K562 (cell line): Measurements from ENCODE around the gene IFT122. TPM values are rescaled to one million over a fixed set of nuclear protein-coding genes. Genes with fewer than 3 reads are reported as not detected.

Experiments
- ETV1 ChIP-seq: fragments of 450-650 bp; conservative IDR thresholded peaks from 2 replicates; pipeline ENCODE4 v1.6.1; 2016; ENCODE audit warnings: missing genetic modification characterization, control low read depth, low read depth, missing compliant biosample characterization
- GATAD2A ChIP-seq: fragments of 450-650 bp; IDR thresholded peaks from 2 replicates; pipeline ENCODE4 v1.6.1; 2017
- HIVEP1 ChIP-seq: fragments of 250-450 bp; sonication (Bioruptor Pico); IDR thresholded peaks from 2 replicates; pipeline ENCODE4 v1.4.0; 2020; ENCODE audit warnings: mild to moderate bottlenecking
- KLF10 ChIP-seq: fragments of 250-450 bp; sonication (Bioruptor Pico); IDR thresholded peaks from 2 replicates; pipeline ENCODE4 v1.6.1; 2021; ENCODE audit warnings: matching md5 sums
- POLR2AphosphoS5 ChIP-seq: IDR thresholded peaks from 2 replicates; pipeline ENCODE4 v1.6.1; 2011; ENCODE audit warnings: mild to moderate bottlenecking, low read depth, low read length, moderate library complexity; ENCODE audit not compliant: control insufficient read depth, insufficient read depth
- POLR2G ChIP-seq: fragments of 200-400 bp; formaldehyde crosslinking; IDR thresholded peaks from 2 replicates; pipeline ENCODE4 v1.6.1; 2017; ENCODE audit warnings: low read depth, mild to moderate bottlenecking, antibody characterized with exemption, low read length, moderate library complexity
- RBM14 ChIP-seq: fragments of 200-400 bp; formaldehyde crosslinking; IDR thresholded peaks from 2 replicates; pipeline ENCODE4 v1.6.1; 2018; ENCODE audit warnings: low read depth, mild to moderate bottlenecking, low read length, moderate library complexity, borderline replicate concordance; ENCODE audit not compliant: insufficient read depth
- RFX7 ChIP-seq: fragments of 250-450 bp; sonication (Bioruptor Pico); IDR thresholded peaks from 2 replicates; pipeline ENCODE4 v1.5.1; 2021; ENCODE audit warnings: mild to moderate bottlenecking
- SAFB2 ChIP-seq: fragments of 200-400 bp; formaldehyde crosslinking; IDR thresholded peaks from 2 replicates; pipeline ENCODE4 v1.6.1; 2018; ENCODE audit warnings: borderline replicate concordance, low read length, low read depth, moderate library complexity; ENCODE audit not compliant: severe bottlenecking
- TAF1 ChIP-seq: IDR thresholded peaks from 2 replicates; pipeline ENCODE4 v1.6.1; 2011; ENCODE audit warnings: mild to moderate bottlenecking, low read length, moderate library complexity; ENCODE audit not compliant: insufficient read depth, control insufficient read depth, severe bottlenecking; ENCODE audit errors: extremely low read depth
- TCF7L2 ChIP-seq: fragments of 150-350 bp; IDR thresholded peaks from 2 replicates; pipeline ENCODE4 v1.6.1; 2016; ENCODE audit warnings: low read depth, mild to moderate bottlenecking, low read length, moderate library complexity
- ZNF212 ChIP-seq: fragments of 450-650 bp; formaldehyde crosslinking; IDR thresholded peaks from 2 replicates; pipeline ENCODE4 v1.4.0; 2020; ENCODE audit warnings: mild to moderate bottlenecking
- polyA plus RNA-seq, 8 experiments: library from polyadenylated mRNA; depleted of rRNA in 4 of 8; stranded (reverse) in 5 of 8; unstranded in 3 of 8; fragments of >200 nt; fragmentation: Nextera tagmentation in 2 of 8; fragmentation: Illumina TruSeq in 1 of 8; extraction: Ambion mirVana in 2 of 8; extraction: Trizol in 1 of 8; gene quantifications; 2 replicates each; pipeline versions ENCODE4 v1.2.1 to v1.2.3, GENCODE V29; 2011 to 2014; ENCODE audit warnings: inconsistent platforms in 1 of 8, missing spikeins in 1 of 8
- total RNA-seq, 7 experiments: library from RNA; depleted of rRNA in 6 of 7; stranded (reverse); fragments of >200 nt in 6 of 7; fragmentation: Illumina TruSeq in 2 of 7; extraction: Trizol in 2 of 7; gene quantifications; 2 replicates each; pipeline versions ENCODE4 v1.2.1 to v1.2.3, GENCODE V29; 2011 to 2021; ENCODE audit warnings: low replicate concordance in 1 of 7
- TF ChIP-seq, protein P1 (sequence below): sonication (generic); formaldehyde crosslinking; IDR thresholded peaks from 2 replicates; pipeline ENCODE4 v1.4.0; 2020; ENCODE audit warnings: mild to moderate bottlenecking, missing genetic modification reagents
- TF ChIP-seq, protein P2 (sequence below): fragments of 450-650 bp; formaldehyde crosslinking; IDR thresholded peaks from 2 replicates; pipeline ENCODE4 v1.4.0; 2020; ENCODE audit warnings: mild to moderate bottlenecking, moderate library complexity
- TF ChIP-seq, protein P3 (sequence below): sonication (generic); formaldehyde crosslinking; IDR thresholded peaks from 2 replicates; pipeline ENCODE4 v1.8.0; 2022; ENCODE audit warnings: mild to moderate bottlenecking, low read depth, missing genetic modification reagents
- TF ChIP-seq, protein P4 (sequence below): fragments of 250-450 bp; sonication (Bioruptor Pico); IDR thresholded peaks from 2 replicates; pipeline ENCODE4 v1.4.0; 2020
- TF ChIP-seq, protein P5 (sequence below): sonication (generic); formaldehyde crosslinking; IDR thresholded peaks from 2 replicates; pipeline ENCODE4 v1.8.1; 2023; ENCODE audit warnings: mild to moderate bottlenecking, missing genetic modification reagents

IFT122 gene
- total and polyA plus RNA-seq, 9 of the 15 experiments (the other 6 are each of a cell fraction or from before 2014, with no cell fraction given) = 2.4 to 11.5 (median 7.7) TPM

DNA sequence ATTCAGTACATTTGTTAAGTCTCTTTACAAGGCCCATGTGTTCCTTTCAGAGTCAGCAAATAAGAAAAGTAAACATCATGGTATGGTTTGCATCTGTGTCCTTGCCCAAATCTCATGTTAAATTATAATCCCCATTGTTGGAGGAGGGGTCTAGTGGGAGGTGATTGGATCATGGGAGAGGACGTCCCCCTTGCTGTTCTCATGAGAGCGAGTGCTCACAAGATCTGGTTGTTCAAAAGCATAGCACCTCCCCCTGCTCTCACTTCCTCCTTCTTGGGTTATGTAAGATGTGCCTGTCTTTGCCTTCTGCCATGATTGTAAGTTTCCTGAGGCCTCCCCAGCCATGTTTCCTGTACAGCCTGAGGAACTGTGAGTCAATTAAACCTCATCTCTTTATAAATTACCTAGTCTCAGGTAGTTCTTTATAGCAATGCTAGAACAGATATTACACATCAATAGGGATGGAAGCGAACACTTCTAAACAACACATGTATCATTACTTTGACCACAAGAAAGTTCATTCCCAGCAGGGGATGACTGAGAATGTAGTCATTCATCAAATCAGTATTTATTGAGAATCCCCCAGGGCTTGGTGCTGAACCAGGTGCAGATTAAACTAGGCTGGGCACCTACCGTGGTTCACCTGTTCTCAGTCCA, 15.7 kb upstream of the IFT122 start (continued):
- TF ChIP-seq RBM14 (no peak), KLF10 (CRISPR knock-in tag) (no peak), RFX7 (CRISPR knock-in tag) (no peak), ETV1 (0 out of 2 replicates have a peak, but pooled peaks have one; percentile 23), SAFB2 (no peak), POLR2AphosphoS5 (no peak), ZNF212 (no peak), GATAD2A (no peak), TAF1 (no peak), HIVEP1 (no peak), TCF7L2 (no peak), POLR2G (no peak)
- TF ChIP-seq, protein P1, sequence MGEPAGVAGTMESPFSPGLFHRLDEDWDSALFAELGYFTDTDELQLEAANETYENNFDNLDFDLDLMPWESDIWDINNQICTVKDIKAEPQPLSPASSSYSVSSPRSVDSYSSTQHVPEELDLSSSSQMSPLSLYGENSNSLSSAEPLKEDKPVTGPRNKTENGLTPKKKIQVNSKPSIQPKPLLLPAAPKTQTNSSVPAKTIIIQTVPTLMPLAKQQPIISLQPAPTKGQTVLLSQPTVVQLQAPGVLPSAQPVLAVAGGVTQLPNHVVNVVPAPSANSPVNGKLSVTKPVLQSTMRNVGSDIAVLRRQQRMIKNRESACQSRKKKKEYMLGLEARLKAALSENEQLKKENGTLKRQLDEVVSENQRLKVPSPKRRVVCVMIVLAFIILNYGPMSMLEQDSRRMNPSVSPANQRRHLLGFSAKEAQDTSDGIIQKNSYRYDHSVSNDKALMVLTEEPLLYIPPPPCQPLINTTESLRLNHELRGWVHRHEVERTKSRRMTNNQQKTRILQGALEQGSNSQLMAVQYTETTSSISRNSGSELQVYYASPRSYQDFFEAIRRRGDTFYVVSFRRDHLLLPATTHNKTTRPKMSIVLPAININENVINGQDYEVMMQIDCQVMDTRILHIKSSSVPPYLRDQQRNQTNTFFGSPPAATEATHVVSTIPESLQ = no peak
- TF ChIP-seq, protein P2, sequence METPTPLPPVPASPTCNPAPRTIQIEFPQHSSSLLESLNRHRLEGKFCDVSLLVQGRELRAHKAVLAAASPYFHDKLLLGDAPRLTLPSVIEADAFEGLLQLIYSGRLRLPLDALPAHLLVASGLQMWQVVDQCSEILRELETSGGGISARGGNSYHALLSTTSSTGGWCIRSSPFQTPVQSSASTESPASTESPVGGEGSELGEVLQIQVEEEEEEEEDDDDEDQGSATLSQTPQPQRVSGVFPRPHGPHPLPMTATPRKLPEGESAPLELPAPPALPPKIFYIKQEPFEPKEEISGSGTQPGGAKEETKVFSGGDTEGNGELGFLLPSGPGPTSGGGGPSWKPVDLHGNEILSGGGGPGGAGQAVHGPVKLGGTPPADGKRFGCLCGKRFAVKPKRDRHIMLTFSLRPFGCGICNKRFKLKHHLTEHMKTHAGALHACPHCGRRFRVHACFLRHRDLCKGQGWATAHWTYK (CRISPR knock-in tag) = no peak
- TF ChIP-seq, protein P3, sequence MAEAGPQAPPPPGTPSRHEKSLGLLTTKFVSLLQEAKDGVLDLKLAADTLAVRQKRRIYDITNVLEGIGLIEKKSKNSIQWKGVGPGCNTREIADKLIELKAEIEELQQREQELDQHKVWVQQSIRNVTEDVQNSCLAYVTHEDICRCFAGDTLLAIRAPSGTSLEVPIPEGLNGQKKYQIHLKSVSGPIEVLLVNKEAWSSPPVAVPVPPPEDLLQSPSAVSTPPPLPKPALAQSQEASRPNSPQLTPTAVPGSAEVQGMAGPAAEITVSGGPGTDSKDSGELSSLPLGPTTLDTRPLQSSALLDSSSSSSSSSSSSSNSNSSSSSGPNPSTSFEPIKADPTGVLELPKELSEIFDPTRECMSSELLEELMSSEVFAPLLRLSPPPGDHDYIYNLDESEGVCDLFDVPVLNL = no peak
- TF ChIP-seq, protein P4, sequence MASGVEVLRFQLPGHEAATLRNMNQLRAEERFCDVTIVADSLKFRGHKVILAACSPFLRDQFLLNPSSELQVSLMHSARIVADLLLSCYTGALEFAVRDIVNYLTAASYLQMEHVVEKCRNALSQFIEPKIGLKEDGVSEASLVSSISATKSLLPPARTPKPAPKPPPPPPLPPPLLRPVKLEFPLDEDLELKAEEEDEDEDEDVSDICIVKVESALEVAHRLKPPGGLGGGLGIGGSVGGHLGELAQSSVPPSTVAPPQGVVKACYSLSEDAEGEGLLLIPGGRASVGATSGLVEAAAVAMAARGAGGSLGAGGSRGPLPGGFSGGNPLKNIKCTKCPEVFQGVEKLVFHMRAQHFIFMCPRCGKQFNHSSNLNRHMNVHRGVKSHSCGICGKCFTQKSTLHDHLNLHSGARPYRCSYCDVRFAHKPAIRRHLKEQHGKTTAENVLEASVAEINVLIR = no peak
- TF ChIP-seq, protein P5, sequence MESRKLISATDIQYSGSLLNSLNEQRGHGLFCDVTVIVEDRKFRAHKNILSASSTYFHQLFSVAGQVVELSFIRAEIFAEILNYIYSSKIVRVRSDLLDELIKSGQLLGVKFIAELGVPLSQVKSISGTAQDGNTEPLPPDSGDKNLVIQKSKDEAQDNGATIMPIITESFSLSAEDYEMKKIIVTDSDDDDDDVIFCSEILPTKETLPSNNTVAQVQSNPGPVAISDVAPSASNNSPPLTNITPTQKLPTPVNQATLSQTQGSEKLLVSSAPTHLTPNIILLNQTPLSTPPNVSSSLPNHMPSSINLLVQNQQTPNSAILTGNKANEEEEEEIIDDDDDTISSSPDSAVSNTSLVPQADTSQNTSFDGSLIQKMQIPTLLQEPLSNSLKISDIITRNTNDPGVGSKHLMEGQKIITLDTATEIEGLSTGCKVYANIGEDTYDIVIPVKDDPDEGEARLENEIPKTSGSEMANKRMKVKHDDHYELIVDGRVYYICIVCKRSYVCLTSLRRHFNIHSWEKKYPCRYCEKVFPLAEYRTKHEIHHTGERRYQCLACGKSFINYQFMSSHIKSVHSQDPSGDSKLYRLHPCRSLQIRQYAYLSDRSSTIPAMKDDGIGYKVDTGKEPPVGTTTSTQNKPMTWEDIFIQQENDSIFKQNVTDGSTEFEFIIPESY (CRISPR knock-in tag) = no peak
